Rectal smooth muscle tissue (tissue), 1 donor: Measurements from ENCODE around the gene CCR5AS.

ENCODE experiments used
- H3K27ac ChIP-seq: one replicate; pipeline ENCODE4 v1.7.0; 2013; ENCODE audit warnings: low read depth, low read length, inconsistent platforms
- H3K27me3 ChIP-seq: one replicate; pipeline ENCODE4 v1.7.0; 2013; ENCODE audit warnings: low read length; ENCODE audit not compliant: control insufficient read depth, insufficient read depth
- H3K36me3 ChIP-seq: one replicate; pipeline ENCODE4 v1.7.0; 2013; ENCODE audit warnings: low read length; ENCODE audit not compliant: control insufficient read depth, insufficient read depth
- H3K4me1 ChIP-seq: one replicate; pipeline ENCODE4 v1.7.0; 2013; ENCODE audit warnings: low read length; ENCODE audit not compliant: control insufficient read depth, insufficient read depth
- H3K4me3 ChIP-seq: one replicate; pipeline ENCODE4 v1.7.0; 2013; ENCODE audit warnings: low read length
- H3K9ac ChIP-seq: one replicate; pipeline ENCODE4 v1.7.0; 2013; ENCODE audit warnings: low read length

Gene CCR5AS

GRCh38 chr3:46324036-46324435, 82.8 kb downstream of the CCR5AS start:
- no peak overlapping the region for H3K27ac ChIP-seq
- H3K27me3 ChIP-seq: no peaks in the 10 kb centered on the region
- no peaks in the 10 kb centered on the region for H3K4me1 ChIP-seq
- no peak overlapping the region for H3K4me3 ChIP-seq
- no peak overlapping the region for H3K9ac ChIP-seq
- no peaks in the 10 kb centered on the region for H3K36me3 ChIP-seq

GRCh38 chr3:46321461-46322104, 85.3 kb downstream of the CCR5AS start:
- Histone ChIP-seq H3K9ac (no peak overlapping the region), H3K4me1 (no peaks in the 10 kb centered on the region), H3K4me3 (no peak overlapping the region), H3K27ac (no peak overlapping the region), H3K27me3 (no peaks in the 10 kb centered on the region), H3K36me3 (no peaks in the 10 kb centered on the region)

- H3K27me3 ChIP-seq: no peaks in the 10 kb centered on the region
- H3K4me1 ChIP-seq: no peaks in the 10 kb centered on the region
- no peaks in the 10 kb centered on the region for H3K36me3 ChIP-seq
Measured at GRCh38 chr3:46318207-46318927, 88.5 kb downstream of the CCR5AS start.

GRCh38 chr3:46316206-46316605, 90.7 kb downstream of the CCR5AS start:
- H3K36me3 ChIP-seq: no peaks in the 10 kb centered on the region
- H3K4me3 ChIP-seq: no peak overlapping the region
- no peak overlapping the region for H3K27ac ChIP-seq
- no peaks in the 10 kb centered on the region for H3K27me3 ChIP-seq
- no peak overlapping the region for H3K9ac ChIP-seq
- no peaks in the 10 kb centered on the region for H3K4me1 ChIP-seq

More at GRCh38 chr3:46318207-46318927, 88.5 kb downstream of the CCR5AS start:
- H3K9ac ChIP-seq: no peak overlapping the region
- H3K27ac ChIP-seq: no peak overlapping the region
- no peak overlapping the region for H3K4me3 ChIP-seq

- H3K36me3 ChIP-seq: no peaks in the 10 kb centered on the region
- no peaks in the 10 kb centered on the region for H3K27me3 ChIP-seq
- H3K27ac ChIP-seq: no peak overlapping the region
- no peak overlapping the region for H3K4me3 ChIP-seq
- no peak overlapping the region for H3K9ac ChIP-seq
- H3K4me1 ChIP-seq: no peaks in the 10 kb centered on the region
Measured at GRCh38 chr3:46314517-46314916, 92.3 kb downstream of the CCR5AS start.
